Lung (tissue), 12 donors: Measurements from ENCODE around the gene ELN. TPM values are rescaled to one million over a fixed set of nuclear protein-coding genes. Genes with fewer than 3 reads are reported as not detected.
"Not testable (repeated sequence)": the region's sequence is repeated elsewhere in the genome, so short reads cannot be mapped to it uniquely, and the experiment has no call there.

Source experiments
- ATAC-seq: fragments of 200-7000 bp; cut with Tn5 transposase; one replicate; pipeline ENCODE4 v1.9.1; 2020; ENCODE audit warnings: moderate number of reproducible peaks; ENCODE audit not compliant: insufficient read depth, low FRiP score
- DNase-seq, 3 donors: peaks; one replicate each; pipeline ENCODE4 v3.0.0-alpha.2; 2013 to 2017
- H3K27ac ChIP-seq, 2 donors: one replicate each; pipeline ENCODE4 v1.5.1; 2013; ENCODE audit warnings: mild to moderate bottlenecking in 2 of 2, moderate library complexity in 2 of 2, control low read depth in 1 of 2, inconsistent platforms in 1 of 2, low read depth in 1 of 2, low read length in 1 of 2
- H3K27me3 ChIP-seq, 3 donors: one replicate each; pipeline ENCODE4 v1.5.1; 2013; ENCODE audit warnings: low read length in 2 of 3; ENCODE audit not compliant: control insufficient read depth in 3 of 3, insufficient read depth in 3 of 3
- H3K36me3 ChIP-seq, 4 donors: one replicate each; pipeline ENCODE4 v1.5.1; 2013; ENCODE audit warnings: low read length in 4 of 4, mild to moderate bottlenecking in 1 of 4, moderate library complexity in 1 of 4; ENCODE audit not compliant: control insufficient read depth in 4 of 4, insufficient read depth in 4 of 4
- H3K4me1 ChIP-seq, 5 donors: one replicate each; pipeline ENCODE4 v1.5.1; 2013; ENCODE audit warnings: low read length in 5 of 5, mild to moderate bottlenecking in 2 of 5, moderate library complexity in 1 of 5; ENCODE audit not compliant: control insufficient read depth in 5 of 5, insufficient read depth in 5 of 5
- H3K4me3 ChIP-seq: one replicate; pipeline ENCODE4 v1.5.1; 2013; ENCODE audit warnings: mild to moderate bottlenecking, control low read depth, moderate library complexity
- H3K9ac ChIP-seq, 2 donors: one replicate each; pipeline ENCODE4 v1.5.1; 2013; ENCODE audit warnings: low read length in 2 of 2, control low read depth in 1 of 2; ENCODE audit not compliant: insufficient read depth in 1 of 2
- H3K9me3 ChIP-seq, 4 donors: one replicate each; pipeline ENCODE4 v1.5.1; 2013; ENCODE audit warnings: low read length in 3 of 4, mild to moderate bottlenecking in 1 of 4, moderate library complexity in 1 of 4; ENCODE audit not compliant: control insufficient read depth in 4 of 4, insufficient read depth in 3 of 4
- CTCF ChIP-seq: IDR thresholded peaks from 2 replicates; pipeline ENCODE4 v1.5.1; 2012; ENCODE audit warnings: mild to moderate bottlenecking; ENCODE audit errors: control extremely low read depth, extremely low read depth
- WGBS, 2 donors: extraction: QIAGEN DNeasy Blood & Tissue Kit; methylation state at CpG; one replicate each; pipeline ENCODE4 v1.1.7; 2013; 5-methylcytosine and 5-hydroxymethylcytosine counted together
- polyA plus RNA-seq, 2 donors: library from polyadenylated mRNA; stranded (reverse); fragments of 200-250 nt; gene quantifications; one replicate each; pipeline ENCODE4 v1.2.1, GENCODE V29; 2013
- total RNA-seq, 2 donors: library from RNA; depleted of rRNA in 1 of 2; stranded (reverse); fragments of >200 nt in 1 of 2; gene quantifications; one replicate each; pipeline ENCODE4 v1.2.1, GENCODE V29; 2014 to 2021
- donor health status: control.
- donor health status: control.
- donor health status: Bipolar disorder and iron deficiency.
- donor health status: healthy.
- donor health status: DM: yes; HTN: yes; CAD: no.

Gene ELN
- total and polyA plus RNA-seq, 4 donors = 60.4 to 274 (median 125) TPM

DNA sequence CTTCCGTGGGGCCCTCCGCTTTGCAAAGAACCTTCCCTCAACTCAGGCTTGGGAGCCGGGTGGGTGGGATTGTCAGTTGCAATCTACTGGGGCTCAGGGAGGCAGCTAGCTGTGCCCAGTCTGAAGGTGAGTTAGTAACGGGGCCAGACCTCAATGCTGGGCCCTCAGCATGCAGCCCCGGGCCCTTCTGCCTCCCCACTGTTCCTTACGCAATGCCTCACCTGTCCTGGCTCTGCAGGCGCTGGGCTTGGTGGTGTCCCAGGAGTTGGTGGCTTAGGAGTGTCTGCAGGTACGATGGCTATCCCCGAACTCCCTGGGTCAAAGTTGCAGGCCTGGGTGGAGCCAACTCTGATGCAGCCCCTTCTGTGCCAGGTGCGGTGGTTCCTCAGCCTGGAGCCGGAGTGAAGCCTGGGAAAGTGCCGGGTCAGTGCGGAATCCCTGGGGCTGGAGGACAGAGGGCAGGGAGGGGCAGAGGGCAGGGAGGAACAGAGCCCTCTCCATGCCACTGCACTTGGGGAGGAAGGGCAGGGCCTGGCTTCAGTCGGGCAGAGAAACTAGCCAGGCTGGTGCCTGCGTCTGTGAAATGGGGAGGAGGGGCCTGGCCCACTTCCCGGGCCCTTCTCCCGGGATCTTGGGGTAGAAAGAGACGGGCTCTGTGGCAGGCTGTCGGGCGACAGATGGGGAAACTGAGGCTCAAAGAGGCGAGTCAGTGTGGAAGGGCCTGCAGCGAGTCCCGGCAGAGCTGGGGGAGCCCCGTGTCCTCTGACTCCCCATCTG is 15.0 kb downstream of the ELN start:
- no peaks in the 10 kb centered on the region for H3K27me3 ChIP-seq
- TF ChIP-seq CTCF = no peak
- H3K36me3 ChIP-seq = peaks cover 0 to 45% (median 24%) of the 10 kb centered on the region in 4 donors
- no peak overlapping the region for H3K4me3 ChIP-seq
- WGBS, 2 donors = 72 to 76% methylated on average over 24 of the region's 24 CpGs
- H3K9me3 ChIP-seq = no peaks in the 10 kb centered on the region
- DNase-seq (no peak), ATAC-seq (no peak)
- no peak overlapping the region for H3K9ac ChIP-seq
- H3K27ac ChIP-seq = no peak overlapping the region
- peaks cover 0 to 6% (median 5%) of the 10 kb centered on the region in 5 donors for H3K4me1 ChIP-seq

DNA sequence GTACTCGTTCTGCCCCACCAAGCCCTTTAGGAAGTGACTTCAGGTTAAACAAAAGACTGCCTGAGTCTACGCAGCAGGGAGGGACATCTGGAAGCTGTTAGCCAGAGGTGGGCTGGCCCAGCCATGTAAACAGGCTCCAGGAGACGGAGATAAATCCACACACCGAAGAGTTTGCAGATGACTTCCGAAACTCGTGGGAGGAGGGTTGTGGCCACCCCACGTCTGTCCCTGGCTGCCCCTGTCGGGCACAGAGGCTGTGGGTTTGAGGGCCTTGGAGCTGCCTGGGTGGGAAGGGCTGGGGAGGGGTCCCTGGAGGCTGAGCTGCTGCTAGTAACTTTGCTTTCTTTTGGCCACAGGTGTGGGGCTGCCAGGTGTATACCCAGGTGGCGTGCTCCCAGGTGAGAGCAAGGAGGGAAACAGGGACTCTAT is 15.6 kb downstream of the ELN start:
- WGBS, 2 donors = 66 to 79% methylated on average over 9 of the region's 9 CpGs
- Histone ChIP-seq H3K36me3 (peaks cover 0 to 47% (median 29%) of the 10 kb centered on the region in 4 donors), H3K27ac (no peak overlapping the region), H3K9ac (no peak overlapping the region), H3K9me3 (no peaks in the 10 kb centered on the region), H3K4me1 (peaks cover 0 to 6% (median 5%) of the 10 kb centered on the region in 5 donors), H3K4me3 (no peak overlapping the region), H3K27me3 (no peaks in the 10 kb centered on the region)
- DNase-seq = peak in 1 of 3 donors; percentile 21
- TF ChIP-seq CTCF = no peak
- no peak for ATAC-seq

- TF ChIP-seq CTCF = no peak
- DNase-seq (no peak), ATAC-seq (no peak)
- Histone ChIP-seq H3K4me1 (peaks cover 0 to 6% (median 0%) of the 10 kb centered on the region in 5 donors), H3K27me3 (no peaks in the 10 kb centered on the region), H3K27ac (peak overlapping the region in 1 of 2 donors; percentile 4), H3K9me3 (no peaks in the 10 kb centered on the region), H3K9ac (no peak overlapping the region), H3K4me3 (no peak overlapping the region), H3K36me3 (peaks cover 0 to 51% (median 30%) of the 10 kb centered on the region in 4 donors)
- WGBS, 2 donors = 85 to 91% methylated on average over 20 of the region's 20 CpGs
Measured at GRCh38 chr7:74044366-74045350, 16.7 kb downstream of the ELN start.

DNA sequence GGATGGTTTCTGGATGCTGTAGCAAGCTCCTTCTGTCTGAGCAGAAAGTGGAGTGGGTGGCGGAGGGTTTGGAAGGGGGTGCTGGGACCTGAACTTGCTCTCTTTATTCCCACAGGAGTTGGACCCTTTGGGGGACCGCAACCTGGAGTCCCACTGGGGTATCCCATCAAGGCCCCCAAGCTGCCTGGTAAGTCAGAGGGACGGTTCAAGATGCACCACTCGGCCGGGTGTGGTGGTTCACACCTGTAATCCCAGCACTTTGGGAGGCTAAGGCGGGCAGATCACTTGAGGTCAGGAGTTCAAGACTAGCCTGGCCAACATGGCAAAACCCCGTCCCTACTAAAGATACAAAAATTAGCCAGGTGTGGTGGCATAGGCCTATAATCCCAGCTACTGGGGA is 18.6 kb downstream of the ELN start:
- not testable (repeated sequence) for H3K4me3 ChIP-seq, DNase-seq, H3K9ac ChIP-seq, H3K27ac ChIP-seq, ATAC-seq, H3K9me3 ChIP-seq, H3K27me3 ChIP-seq
- Histone ChIP-seq H3K36me3 (peaks cover 0 to 52% (median 31%) of the 10 kb centered on the region in 4 donors), H3K4me1 (peaks cover 0 to 16% (median 6%) of the 10 kb centered on the region in 5 donors)
- 93 to 97% methylated on average over 7 of the region's 7 CpGs for WGBS, 2 donors
